AG09309 (cell line): ENCODE measurements around the gene ST6GALNAC2.
A peak's percentile ranks its signal among the peaks of the same experiment; 100 is the strongest.

Experiments used
- DNase-seq: peaks from one replicate; pipeline ENCODE4 v3.0.0-alpha.2; 2010; ENCODE audit warnings: low read depth
- H3K4me3 ChIP-seq: 2 replicates; pipeline ENCODE4 v1.5.1; 2011; ENCODE audit warnings: mild to moderate bottlenecking, low read depth, low read length, moderate library complexity; ENCODE audit not compliant: control insufficient read depth
- TF ChIP-seq, protein P1 (sequence below): IDR thresholded peaks from 2 replicates; pipeline ENCODE4 v1.5.1; 2011; ENCODE audit warnings: mild to moderate bottlenecking, low read depth, low read length, inconsistent platforms; ENCODE audit not compliant: insufficient read depth, control insufficient read depth; ENCODE audit errors: missing control alignments

Gene ST6GALNAC2

DNA sequence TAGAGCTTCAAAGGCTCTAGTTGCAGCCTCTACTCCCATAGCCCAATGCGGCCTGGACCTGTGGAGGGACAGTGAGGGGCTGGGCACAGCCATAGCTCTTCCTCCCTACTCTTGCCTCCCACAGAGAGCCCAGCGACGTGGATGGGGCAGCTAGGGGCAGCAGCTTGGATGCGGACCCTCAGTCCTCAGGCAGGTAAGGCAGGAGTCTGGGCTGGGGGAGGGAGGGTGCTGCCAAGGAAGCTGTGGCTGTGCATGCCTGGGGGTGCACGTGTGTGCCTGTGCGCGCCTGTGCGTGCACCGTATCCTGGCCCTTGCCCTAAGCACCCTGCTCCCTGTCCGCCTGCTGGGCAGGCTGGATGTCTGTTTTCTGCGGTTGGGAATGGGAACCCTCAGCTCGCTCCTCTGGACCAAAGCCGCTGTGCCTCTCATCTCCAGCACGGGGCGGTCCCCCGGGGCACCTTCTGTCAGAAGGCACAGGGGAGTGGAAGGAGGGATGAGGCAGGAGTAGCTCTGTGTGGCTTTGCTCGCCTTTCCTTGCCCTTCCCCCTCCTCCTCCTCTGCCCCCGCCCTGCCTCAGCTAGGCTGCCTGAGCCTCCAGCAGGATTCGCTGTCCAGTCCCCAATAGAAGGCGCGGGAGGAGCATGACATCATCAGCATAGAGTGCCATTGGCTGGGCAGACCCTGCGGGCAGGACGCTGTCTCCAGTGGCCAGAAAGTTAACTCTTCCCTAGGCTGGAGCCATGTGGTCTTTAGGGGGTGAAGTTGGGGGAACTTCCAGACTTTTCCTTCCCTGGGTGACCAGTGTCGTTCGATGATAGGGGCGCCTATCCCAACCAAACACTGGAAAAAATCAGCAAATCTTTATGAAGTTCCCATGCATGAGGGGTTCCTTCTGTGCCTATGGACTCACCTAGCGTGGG lies 45.0 kb downstream of the ST6GALNAC2 start:
- peak; percentile 71 for DNase-seq
- TF ChIP-seq, protein P1, sequence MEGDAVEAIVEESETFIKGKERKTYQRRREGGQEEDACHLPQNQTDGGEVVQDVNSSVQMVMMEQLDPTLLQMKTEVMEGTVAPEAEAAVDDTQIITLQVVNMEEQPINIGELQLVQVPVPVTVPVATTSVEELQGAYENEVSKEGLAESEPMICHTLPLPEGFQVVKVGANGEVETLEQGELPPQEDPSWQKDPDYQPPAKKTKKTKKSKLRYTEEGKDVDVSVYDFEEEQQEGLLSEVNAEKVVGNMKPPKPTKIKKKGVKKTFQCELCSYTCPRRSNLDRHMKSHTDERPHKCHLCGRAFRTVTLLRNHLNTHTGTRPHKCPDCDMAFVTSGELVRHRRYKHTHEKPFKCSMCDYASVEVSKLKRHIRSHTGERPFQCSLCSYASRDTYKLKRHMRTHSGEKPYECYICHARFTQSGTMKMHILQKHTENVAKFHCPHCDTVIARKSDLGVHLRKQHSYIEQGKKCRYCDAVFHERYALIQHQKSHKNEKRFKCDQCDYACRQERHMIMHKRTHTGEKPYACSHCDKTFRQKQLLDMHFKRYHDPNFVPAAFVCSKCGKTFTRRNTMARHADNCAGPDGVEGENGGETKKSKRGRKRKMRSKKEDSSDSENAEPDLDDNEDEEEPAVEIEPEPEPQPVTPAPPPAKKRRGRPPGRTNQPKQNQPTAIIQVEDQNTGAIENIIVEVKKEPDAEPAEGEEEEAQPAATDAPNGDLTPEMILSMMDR, result peak; percentile 22
- H3K4me3 ChIP-seq, result peak overlapping the region; percentile 43

DNA sequence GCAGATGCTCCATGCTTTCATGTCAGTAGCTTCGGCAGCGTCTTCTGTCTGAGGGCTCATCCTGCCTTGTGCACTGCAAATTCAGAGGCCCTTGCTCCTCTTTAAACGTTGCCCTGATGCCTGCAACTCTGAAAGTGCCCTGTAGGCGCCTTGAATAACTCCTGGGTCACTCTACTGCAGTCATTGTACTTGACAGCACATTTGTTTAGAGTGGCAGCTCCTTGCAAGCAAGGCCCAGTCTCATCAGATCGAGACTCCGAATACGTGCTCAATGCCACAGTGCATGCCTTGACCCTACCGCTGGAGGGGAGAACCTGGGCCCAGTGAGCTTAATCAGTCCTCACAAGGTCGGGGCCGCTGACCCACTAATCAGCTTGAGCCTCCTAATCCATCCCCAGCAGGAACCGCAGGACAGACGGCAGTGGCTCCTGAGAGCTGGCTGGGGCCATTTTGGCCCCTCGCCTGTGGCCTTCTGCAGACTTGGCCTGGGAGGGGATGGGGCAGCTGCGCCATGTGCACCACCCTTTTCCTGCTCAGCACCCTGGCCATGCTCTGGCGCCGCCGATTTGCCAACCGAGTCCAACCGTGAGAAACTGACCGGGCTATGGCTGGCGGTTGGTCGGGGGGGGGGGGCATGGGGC lies 45.9 kb downstream of the ST6GALNAC2 start, which contains the start of gene PRCD:
TSS of gene PRCD (plus strand) at position 414 of the 641 bp plus-strand sequence. CDS start at position 512, 98 bp downstream.
- TF ChIP-seq, protein P1, result no peak
- peak within 1 kb of the TSS; percentile 43 for H3K4me3 ChIP-seq
- no peak for DNase-seq

DNA sequence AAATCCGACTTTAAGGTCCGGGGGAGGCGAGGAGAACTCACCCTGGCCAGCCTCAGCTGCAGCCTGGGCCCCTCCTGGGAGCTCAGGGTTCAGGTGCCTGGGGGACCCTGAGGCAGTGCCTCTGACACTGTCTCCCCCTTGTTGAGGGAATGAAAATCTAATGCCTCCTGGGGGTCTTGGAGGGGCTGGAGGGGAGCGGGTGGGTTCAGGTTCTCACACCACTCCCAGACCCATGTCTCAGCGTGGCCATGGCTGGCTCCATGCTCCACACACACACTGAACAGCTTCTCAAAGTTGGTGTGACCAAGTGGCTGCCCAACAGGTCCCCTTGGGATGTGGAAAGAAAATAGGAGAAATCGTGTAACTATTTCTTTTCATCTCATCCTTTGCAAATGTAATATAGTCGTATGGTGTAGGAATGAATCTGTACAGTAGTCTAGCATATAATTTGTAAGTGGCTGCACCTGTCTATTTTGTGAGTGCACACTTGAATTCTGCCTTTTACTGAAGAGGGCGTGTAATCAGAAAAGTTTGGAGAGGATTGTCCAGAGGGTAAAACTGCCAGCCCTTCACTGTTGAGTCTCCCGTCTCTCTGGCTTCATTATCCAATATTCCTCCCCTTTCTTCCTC lies 46.6 kb downstream of the ST6GALNAC2 start:
- no peak overlapping the region for H3K4me3 ChIP-seq
- no peak for DNase-seq
- TF ChIP-seq, protein P1, result no peak

DNA sequence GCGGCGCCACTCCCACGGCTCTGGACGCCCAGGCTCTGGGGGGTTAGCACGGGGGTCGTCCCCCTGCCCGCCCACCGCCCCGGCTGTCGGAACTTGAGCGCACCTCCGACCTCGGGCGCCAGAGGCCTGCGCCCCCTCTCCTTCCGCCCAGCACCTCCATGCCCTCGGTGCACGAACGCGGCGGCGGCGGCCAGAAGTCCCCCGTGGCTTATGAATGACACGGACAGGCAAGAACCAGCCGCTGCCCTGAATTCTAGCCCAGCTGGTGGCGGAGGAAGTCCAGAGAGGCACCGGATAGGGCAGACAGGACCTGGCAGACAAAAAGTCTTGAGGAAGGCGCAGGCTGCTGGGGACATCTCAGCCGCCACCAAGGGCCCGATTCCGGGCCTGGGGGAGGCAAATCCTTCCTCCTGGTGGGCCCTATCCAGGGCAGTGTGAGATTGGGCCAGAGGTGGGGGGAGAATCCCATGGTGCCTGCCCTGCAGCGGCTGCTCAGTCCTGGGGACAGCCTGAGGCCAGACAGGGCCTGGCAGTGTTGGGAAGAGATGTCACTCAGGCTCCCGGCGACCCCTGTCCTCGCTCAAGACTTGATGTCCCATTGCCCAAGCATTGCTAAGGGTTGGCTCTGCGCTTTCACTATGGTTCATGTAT lies 47.3 kb downstream of the ST6GALNAC2 start:
- TF ChIP-seq, protein P1, result no peak
- no peak overlapping the region for H3K4me3 ChIP-seq
- DNase-seq, result no peak

DNA sequence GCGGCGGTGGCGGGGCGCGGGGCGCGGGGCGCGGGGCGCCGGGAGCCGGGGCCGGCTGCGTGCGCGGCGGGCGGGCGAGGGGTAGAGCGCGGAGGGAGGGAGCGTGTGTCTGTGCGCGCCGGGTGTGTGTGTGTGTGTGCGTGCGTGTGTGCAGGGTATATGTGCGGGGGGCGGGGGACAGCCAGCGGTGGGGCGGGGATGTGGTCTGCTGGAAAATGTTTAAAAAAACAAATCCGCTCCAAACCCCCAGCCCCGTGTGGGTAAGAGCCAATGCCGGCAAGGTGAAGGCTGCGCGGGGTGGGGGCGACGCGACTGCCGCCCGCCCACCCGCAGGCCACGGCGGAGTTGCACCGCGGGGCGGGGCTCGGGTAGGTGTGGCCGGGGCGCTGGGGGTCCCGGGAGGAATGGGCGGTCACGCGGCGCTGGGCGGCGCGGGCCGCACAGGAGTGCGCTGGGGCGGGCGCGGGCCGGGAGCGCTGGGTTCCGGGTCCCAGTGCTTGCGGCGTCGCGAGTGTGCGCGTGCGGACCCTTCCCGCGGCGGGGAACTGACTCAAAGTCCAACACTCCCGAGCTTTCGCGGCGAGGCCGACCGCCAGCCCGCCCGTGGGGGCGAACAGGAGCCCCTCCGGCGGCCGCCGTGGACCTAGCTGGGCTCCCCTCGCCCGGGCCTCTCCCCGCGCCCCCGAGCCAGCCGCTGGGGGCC lies 47.9 kb downstream of the ST6GALNAC2 start, which contains the start of gene CYGB:
TSS of gene CYGB (minus strand) at position 132 of the 703 bp plus-strand sequence. CDS start 167 bp downstream, outside the sequence.
- peak within 1 kb of the TSS; percentile 30 for H3K4me3 ChIP-seq
- TF ChIP-seq, protein P1, result no peak
- no peak for DNase-seq
